ENCODE measurements around the gene HM13. TPM values are rescaled to one million over a fixed set of nuclear protein-coding genes. Genes with fewer than 3 reads are reported as not detected.

HM13 gene
- total and polyA plus RNA-seq, 2 of the 13 experiments (the other 11 are each of a cell fraction or from before 2014, with no cell fraction given), result 118 to 243 TPM

GRCh38 chr20:31608251-31608945 is 94.2 kb downstream of the HM13 start (continued):
- TF ChIP-seq STAT6 (CRISPR knock-in tag; IDR thresholded peaks at IDR 0.05; ENCODE audit: borderline replicate concordance) (peak; percentile 90; the same call in 1 of the 2 replicates), CERS6 (CRISPR knock-in tag; IDR thresholded peaks at IDR 0.05) (no peak), ZNF276 (CRISPR knock-in tag; IDR thresholded peaks at IDR 0.05; ENCODE audit: low read depth) (peak; percentile 98), POGK (CRISPR knock-in tag; conservative IDR thresholded peaks at IDR 0.05) (peak; percentile 99), SUZ12 (IDR thresholded peaks at IDR 0.05; ENCODE audit: low read depth, low read length) (no peak), THYN1 (CRISPR knock-in tag; IDR thresholded peaks at IDR 0.05; ENCODE audit: borderline replicate concordance, low read depth) (no peak), POLR2A (IDR thresholded peaks at IDR 0.05; ENCODE audit: insufficient read depth in 1 of 2, low read depth in 2 of 2, low read length in 2 of 2) (peak in 1 of 2 experiments; percentile 81; a peak in 2 of 4 replicates), ZNF883 (CRISPR knock-in tag; IDR thresholded peaks at IDR 0.05; ENCODE audit: not compliant biosample characterization) (peak; percentile 99), ZNF232 (CRISPR knock-in tag; IDR thresholded peaks at IDR 0.05; ENCODE audit: borderline replicate concordance) (peak; percentile 96; the same call in 1 of the 2 replicates), KLF15 (CRISPR knock-in tag; IDR thresholded peaks at IDR 0.05; ENCODE audit: borderline replicate concordance) (peak; percentile 95), ZNF598 (CRISPR knock-in tag; IDR thresholded peaks at IDR 0.05; ENCODE audit: borderline replicate concordance) (peak; percentile 100), MTA3 (CRISPR knock-in tag; IDR thresholded peaks at IDR 0.05) (no peak), ZNF280D (CRISPR knock-in tag; IDR thresholded peaks at IDR 0.05) (peak; percentile 89; the same call in 1 of the 2 replicates), ARID3A (IDR thresholded peaks at IDR 0.05; ENCODE audit: low read depth, low read length) (no peak; the same call in 1 of the 2 replicates), ZNF619 (CRISPR knock-in tag; IDR thresholded peaks at IDR 0.05) (peak; percentile 74; the same call in 1 of the 2 replicates)

Measured in HepG2 (cell line).